ENCODE measurements around the gene ECI2.
"Not testable (repeated sequence)": the region's sequence is repeated elsewhere in the genome, so short reads cannot be mapped to it uniquely, and the experiment has no call there.

Gene ECI2

GRCh38 chr6:4124351-4124750, 11.0 kb downstream of the ECI2 start:
- H3K4me3 ChIP-seq (ENCODE audit: low read depth, low read length): no peak overlapping the region
- DNase-seq (ENCODE audit: low read depth): no peak
- no peak for TF ChIP-seq CTCF (IDR thresholded peaks at IDR 0.05; ENCODE audit: insufficient read depth, low read depth, low read length, missing control alignments)

- DNase-seq (ENCODE audit: low read depth): no peak
- no peak for TF ChIP-seq CTCF (IDR thresholded peaks at IDR 0.05; ENCODE audit: insufficient read depth, low read depth, low read length, missing control alignments)
- H3K4me3 ChIP-seq (ENCODE audit: low read depth, low read length): no peak overlapping the region
Measured at GRCh38 chr6:4115741-4116140, 19.6 kb downstream of the ECI2 start.

GRCh38 chr6:4114123-4114522, 21.3 kb downstream of the ECI2 start:
- H3K4me3 ChIP-seq (ENCODE audit: low read depth, low read length): no peak overlapping the region
- no peak for DNase-seq (ENCODE audit: low read depth)
- TF ChIP-seq CTCF (IDR thresholded peaks at IDR 0.05; ENCODE audit: insufficient read depth, low read depth, low read length, missing control alignments): no peak

GRCh38 chr6:4113649-4114048, 21.7 kb downstream of the ECI2 start:
- no peak overlapping the region for H3K4me3 ChIP-seq (ENCODE audit: low read depth, low read length)
- TF ChIP-seq CTCF (IDR thresholded peaks at IDR 0.05; ENCODE audit: insufficient read depth, low read depth, low read length, missing control alignments): no peak
- no peak for DNase-seq (ENCODE audit: low read depth)

- DNase-seq (ENCODE audit: low read depth): no peak
- TF ChIP-seq CTCF (IDR thresholded peaks at IDR 0.05; ENCODE audit: insufficient read depth, low read depth, low read length, missing control alignments): no peak
- no peak overlapping the region for H3K4me3 ChIP-seq (ENCODE audit: low read depth, low read length)
Measured at GRCh38 chr6:4112366-4112765, 23.0 kb downstream of the ECI2 start.

GRCh38 chr6:4109363-4109815, 26.0 kb downstream of the ECI2 start:
- not testable (repeated sequence) for DNase-seq (ENCODE audit: low read depth); H3K4me3 ChIP-seq (ENCODE audit: low read depth, low read length)

- DNase-seq (ENCODE audit: low read depth): no peak
- H3K4me3 ChIP-seq (ENCODE audit: low read depth, low read length): no peak overlapping the region
- no peak for TF ChIP-seq CTCF (IDR thresholded peaks at IDR 0.05; ENCODE audit: insufficient read depth, low read depth, low read length, missing control alignments)
Measured at GRCh38 chr6:4108561-4109093, 26.7 kb downstream of the ECI2 start.
